Activated CD8-positive, alpha-beta T cell treated with anti-CD3 and anti-CD28 coated beads for 36 hours (primary cell): ENCODE measurements around the gene PTK6. TPM values are rescaled to one million over a fixed set of nuclear protein-coding genes. Genes with fewer than 3 reads are reported as not detected.

Experiments used
- ATAC-seq: fragments of 200-7000 bp; cut with Tn5 transposase; one replicate; pipeline ENCODE4 v1.10.0; 2021; ENCODE audit warnings: mild to moderate bottlenecking, moderate library complexity
- CTCF ChIA-PET: fragments of 350-600 bp; sonication (Branson Sonifier 250); formaldehyde crosslinking; loops from one replicate; lab custom pipeline; 2021; ENCODE audit warnings: antibody characterized with exemption; lab: Charles Lee
- POLR2A ChIA-PET: fragments of 350-600 bp; sonication (Branson Sonifier 250); formaldehyde crosslinking; loops from one replicate; lab custom pipeline; 2021; ENCODE audit warnings: antibody characterized with exemption; lab: Charles Lee
- DNase-seq: peaks from one replicate; pipeline ENCODE4 v3.0.0-alpha.2; 2020
- H3K27ac Mint-ChIP-seq: one replicate; pipeline ENCODE4 v1.8.0; 2021; ENCODE audit warnings: mild to moderate bottlenecking, mixed read lengths
- H3K27me3 Mint-ChIP-seq: one replicate; pipeline ENCODE4 v1.8.0; 2021; ENCODE audit warnings: mixed read lengths
- H3K36me3 Mint-ChIP-seq: one replicate; pipeline ENCODE4 v1.8.0; 2021; ENCODE audit warnings: low read depth, mixed read lengths
- H3K4me1 Mint-ChIP-seq: one replicate; pipeline ENCODE4 v1.8.0; 2021; ENCODE audit warnings: low read depth, mixed read lengths
- H3K4me3 Mint-ChIP-seq: one replicate; pipeline ENCODE4 v1.8.0; 2021; ENCODE audit warnings: mild to moderate bottlenecking, moderate library complexity, mixed read lengths
- H3K9me3 Mint-ChIP-seq: one replicate; pipeline ENCODE4 v1.8.0; 2021; ENCODE audit warnings: mixed read lengths
- CTCF ChIP-seq: fragments of 200-600 bp; IDR thresholded peaks from one replicate; pipeline ENCODE4 v1.8.0; 2022; ENCODE audit warnings: antibody characterized with exemption, mild to moderate bottlenecking
- intact Hi-C: fragments of 100-400 bp; cut with micrococcal nuclease; formaldehyde crosslinking; loops from one replicate; pipeline ENCODE4 v1.10.0; 2022
- total RNA-seq, 2 experiments: library from RNA; stranded (reverse); gene quantifications; one replicate each; pipeline ENCODE4 v1.2.3, GENCODE V29; 2021

PTK6 gene
- total RNA-seq, 2 experiments from 2014 or later: 0.18 TPM; not detected in 1

GRCh38 chr20:63504642-63505041 is 32.5 kb downstream of the PTK6 start:
- Mint-ChIP-seq H3K9me3 (peaks cover 14% of the 10 kb centered on the region), H3K4me3 (no peak overlapping the region), H3K27me3 (peaks cover 36% of the 10 kb centered on the region), H3K27ac (no peak overlapping the region), H3K36me3 (no peaks in the 10 kb centered on the region), H3K4me1 (peaks cover 14% of the 10 kb centered on the region)
- POLR2A ChIA-PET: interaction anchor here (1.7 kb wide), 1 partner anchor 16 kb away, joined by 4 read pairs; the partner anchor contains the start of gene PPDPF
- CTCF ChIA-PET: interaction anchor here (2.2 kb wide), 1 partner anchor 9 kb away, joined by 12 read pairs; no protein-coding TSS in a partner anchor
- ATAC-seq: no peak
- intact Hi-C loops: no loop called here
- no peak for DNase-seq
- no peak for TF ChIP-seq CTCF

- Mint-ChIP-seq H3K27me3 (peaks cover 30% of the 10 kb centered on the region), H3K4me3 (no peak overlapping the region), H3K36me3 (no peaks in the 10 kb centered on the region), H3K4me1 (peaks cover 14% of the 10 kb centered on the region), H3K27ac (no peak overlapping the region), H3K9me3 (peaks cover 14% of the 10 kb centered on the region)
- DNase-seq (no peak), ATAC-seq (no peak)
- POLR2A ChIA-PET: interaction anchor here (1.7 kb wide), 1 partner anchor 18 kb away, joined by 4 read pairs; the partner anchor contains the start of gene PPDPF
- CTCF ChIA-PET: no interaction called here
- TF ChIP-seq CTCF: no peak
- intact Hi-C loops: no loop called here
Measured at GRCh38 chr20:63503524-63503923, 33.7 kb downstream of the PTK6 start.

DNA sequence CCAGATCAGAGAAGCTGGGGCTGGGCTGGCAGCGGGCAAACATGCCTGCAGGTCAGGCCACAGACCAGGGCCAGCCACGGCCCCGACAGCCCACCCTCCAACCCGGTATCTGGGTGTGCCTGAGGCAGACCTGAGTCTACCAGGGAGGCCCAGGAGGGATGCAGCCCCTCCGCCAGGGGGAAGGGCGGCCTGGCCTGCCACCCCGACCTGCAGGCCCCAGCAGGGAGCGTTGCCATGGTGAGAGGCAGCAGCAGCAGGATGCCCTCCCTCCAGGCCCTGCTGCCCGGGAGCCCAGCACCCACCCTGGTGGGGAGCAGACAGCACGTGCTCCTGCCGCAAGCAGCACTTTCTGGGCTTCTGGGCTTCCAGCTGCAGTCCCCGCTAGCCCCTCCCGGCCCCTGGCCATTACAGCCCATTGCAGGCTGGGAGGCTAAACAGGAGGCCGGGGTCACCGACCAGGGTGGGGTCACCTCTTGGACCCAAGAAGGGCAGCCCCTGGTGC is 34.5 kb downstream of the PTK6 start:
- intact Hi-C loops: no loop called here
- ChIA-PET CTCF (no interaction called here), POLR2A (no interaction called here)
- Mint-ChIP-seq H3K27ac (no peak overlapping the region), H3K27me3 (peaks cover 22% of the 10 kb centered on the region), H3K9me3 (peaks cover 14% of the 10 kb centered on the region), H3K36me3 (no peaks in the 10 kb centered on the region), H3K4me3 (no peak overlapping the region), H3K4me1 (peaks cover 8% of the 10 kb centered on the region)
- no peak for TF ChIP-seq CTCF
- ATAC-seq: no peak
- no peak for DNase-seq

DNA sequence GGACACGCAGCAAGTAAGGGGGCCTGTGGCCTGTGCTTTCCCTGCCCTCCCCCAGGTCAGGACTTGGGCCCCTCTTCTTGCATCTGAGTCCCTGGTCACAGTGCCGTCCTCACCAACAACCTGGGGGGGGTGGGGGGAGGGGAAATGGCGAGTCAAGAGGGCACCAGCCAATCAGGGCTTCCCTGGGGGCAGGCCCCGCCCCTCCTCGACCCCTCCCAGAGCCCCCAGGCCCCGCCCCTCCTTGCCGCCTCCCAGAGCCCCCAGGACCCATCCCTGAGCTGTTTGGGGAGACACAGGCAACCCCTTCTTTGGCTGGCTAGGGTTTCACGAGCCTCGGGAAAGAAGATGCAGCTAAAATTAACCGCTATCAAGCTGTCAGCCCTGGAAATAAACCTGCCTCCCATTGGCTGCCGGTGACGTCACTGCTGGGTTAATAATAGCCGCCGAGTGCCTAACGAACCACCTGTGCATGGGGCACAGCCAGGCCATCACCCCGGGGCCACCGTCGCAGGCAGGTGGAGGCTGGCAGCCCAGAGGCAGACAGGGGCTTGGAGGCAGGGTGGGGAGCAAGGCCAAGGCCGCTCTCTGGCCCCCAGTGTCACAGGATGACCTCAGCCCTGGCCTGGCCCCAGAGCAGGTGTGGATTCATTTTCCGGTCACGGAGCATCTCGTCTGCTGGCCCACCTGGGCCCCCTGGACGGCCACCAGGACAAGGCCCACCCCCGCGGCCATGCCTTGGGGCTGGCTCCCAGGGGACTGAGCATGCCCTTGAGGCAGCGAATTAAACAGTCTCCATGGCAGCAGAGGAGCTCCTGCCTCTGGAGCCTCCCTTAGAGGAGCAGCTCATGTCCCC is 35.1 kb downstream of the PTK6 start:
- ChIA-PET CTCF (no interaction called here), POLR2A (interaction anchor here (0.6 kb wide), 1 partner anchor 14 kb away, joined by 3 read pairs; no protein-coding TSS in a partner anchor)
- intact Hi-C loops: no loop called here
- Mint-ChIP-seq H3K27ac (no peak overlapping the region), H3K4me3 (no peak overlapping the region), H3K27me3 (peaks cover 25% of the 10 kb centered on the region), H3K36me3 (no peaks in the 10 kb centered on the region), H3K4me1 (peaks cover 5% of the 10 kb centered on the region), H3K9me3 (peaks cover 14% of the 10 kb centered on the region)
- no peak for TF ChIP-seq CTCF
- peak; percentile 39 for DNase-seq
- no peak for ATAC-seq
